ENCODE results near the gene B3GALNT1.
"Not testable (repeated sequence)": the region's sequence is repeated elsewhere in the genome, so short reads cannot be mapped to it uniquely, and the experiment has no call there.

The B3GALNT1 gene

GRCh38 chr3:161067335-161067734 is 37.8 kb downstream of the B3GALNT1 start:
- ATAC-seq: no peak
- Mint-ChIP-seq H3K27me3 (no peaks in the 10 kb centered on the region), H3K36me3 (ENCODE audit: low read depth) (peaks cover 2% of the 10 kb centered on the region), H3K27ac (no peak overlapping the region), H3K9me3 (no peaks in the 10 kb centered on the region), H3K4me3 (no peak overlapping the region), H3K4me1 (peaks cover 37% of the 10 kb centered on the region)
- DNase-seq: no peak

DNA sequence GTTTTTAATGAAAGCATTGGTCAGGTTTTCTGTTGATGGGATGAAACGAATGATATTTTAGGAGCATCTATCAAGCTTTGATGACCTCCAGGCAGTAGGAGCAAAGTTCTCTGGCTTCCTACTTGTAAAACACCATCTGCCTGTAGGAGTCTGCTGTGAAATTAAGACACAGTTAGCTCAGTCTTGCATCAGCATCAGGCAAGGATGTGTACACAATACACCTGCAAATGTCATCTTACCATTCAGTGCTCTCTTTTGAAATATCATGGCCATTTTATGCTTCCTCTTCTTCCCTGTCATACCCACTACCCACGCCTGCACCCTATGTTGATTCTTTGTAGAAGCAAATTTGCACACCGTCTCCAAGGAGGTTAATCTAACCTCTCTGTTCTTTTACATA is 38.2 kb downstream of the B3GALNT1 start:
- H3K27ac Mint-ChIP-seq: no peak overlapping the region
- H3K9me3 Mint-ChIP-seq: no peaks in the 10 kb centered on the region
- H3K27me3 Mint-ChIP-seq: no peaks in the 10 kb centered on the region
- H3K4me3 Mint-ChIP-seq: no peak overlapping the region
- peaks cover 2% of the 10 kb centered on the region for H3K36me3 Mint-ChIP-seq (ENCODE audit: low read depth)
- H3K4me1 Mint-ChIP-seq: peaks cover 35% of the 10 kb centered on the region
- ATAC-seq: no peak
- no peak for DNase-seq

- Mint-ChIP-seq H3K36me3 (ENCODE audit: low read depth) (peaks cover 2% of the 10 kb centered on the region), H3K4me1 (peaks cover 21% of the 10 kb centered on the region), H3K4me3 (no peak overlapping the region), H3K27ac (no peak overlapping the region), H3K9me3 (no peaks in the 10 kb centered on the region), H3K27me3 (no peaks in the 10 kb centered on the region)
- no peak for DNase-seq
- no peak for ATAC-seq
Observed at GRCh38 chr3:161064413-161064812, 40.7 kb downstream of the B3GALNT1 start.

DNA sequence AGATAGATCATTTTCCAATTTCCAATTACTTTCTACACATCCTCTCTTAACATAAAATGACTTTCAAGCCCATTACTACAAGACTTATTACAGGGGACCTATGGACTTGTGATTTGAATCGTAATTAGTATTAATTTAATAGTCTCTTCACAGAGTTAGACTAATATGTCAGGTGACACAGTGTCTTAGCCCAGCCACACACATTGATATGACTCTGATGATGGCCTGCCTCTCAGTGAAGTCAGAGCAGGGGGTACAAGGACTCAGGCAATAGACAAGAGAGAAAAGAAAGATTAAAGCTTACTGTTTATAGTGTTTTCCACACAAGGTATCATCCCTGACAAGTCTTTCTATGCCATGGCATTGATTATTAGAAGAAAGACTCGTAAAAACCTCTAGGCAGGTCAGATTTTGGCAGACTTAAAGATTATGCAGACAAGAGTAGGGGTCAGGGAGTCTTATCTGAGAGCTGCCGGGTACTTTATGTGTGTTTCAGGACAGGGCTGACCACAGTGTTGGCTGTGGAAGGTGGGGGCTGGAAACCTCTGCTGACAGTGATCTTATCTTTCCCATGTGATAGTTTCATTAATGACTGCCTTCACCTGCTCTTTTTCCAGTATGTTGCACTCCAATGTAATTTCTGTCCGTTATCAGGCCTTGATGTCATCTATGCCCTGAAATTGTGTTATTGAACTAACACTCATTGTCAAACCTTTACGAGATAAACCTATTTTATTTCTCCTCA is 50.1 kb downstream of the B3GALNT1 start:
- no peaks in the 10 kb centered on the region for H3K36me3 Mint-ChIP-seq (ENCODE audit: low read depth)
- DNase-seq (no peak), ATAC-seq (peak; percentile 33)
- no peak overlapping the region for H3K27ac Mint-ChIP-seq
- peaks cover 21% of the 10 kb centered on the region for H3K4me1 Mint-ChIP-seq
- H3K27me3 Mint-ChIP-seq: no peaks in the 10 kb centered on the region
- H3K9me3 Mint-ChIP-seq: no peaks in the 10 kb centered on the region
- H3K4me3 Mint-ChIP-seq: no peak overlapping the region

- Mint-ChIP-seq H3K4me1 (peaks cover 28% of the 10 kb centered on the region), H3K27ac (no peak overlapping the region), H3K27me3 (no peaks in the 10 kb centered on the region), H3K36me3 (ENCODE audit: low read depth) (no peaks in the 10 kb centered on the region), H3K9me3 (peaks cover 4% of the 10 kb centered on the region), H3K4me3 (no peak overlapping the region)
- DNase-seq: peak; percentile 15
- ATAC-seq: peak; percentile 75
Observed at GRCh38 chr3:161051856-161052255, 53.3 kb downstream of the B3GALNT1 start.

- Mint-ChIP-seq H3K36me3 (ENCODE audit: low read depth) (no peaks in the 10 kb centered on the region), H3K4me3 (no peak overlapping the region), H3K27me3 (no peaks in the 10 kb centered on the region), H3K9me3 (peaks cover 4% of the 10 kb centered on the region), H3K27ac (no peak overlapping the region), H3K4me1 (peaks cover 28% of the 10 kb centered on the region)
- ATAC-seq (no peak), DNase-seq (no peak)
Observed at GRCh38 chr3:161050935-161051334, 54.2 kb downstream of the B3GALNT1 start.

GRCh38 chr3:161049683-161050248 is 55.4 kb downstream of the B3GALNT1 start:
- DNase-seq (no peak), ATAC-seq (no peak)
- Mint-ChIP-seq H3K4me1 (peaks cover 23% of the 10 kb centered on the region), H3K36me3 (ENCODE audit: low read depth) (peaks cover 1% of the 10 kb centered on the region), H3K27me3 (no peaks in the 10 kb centered on the region), H3K4me3 (no peak overlapping the region), H3K27ac (peak overlapping the region; percentile 47), H3K9me3 (peaks cover 11% of the 10 kb centered on the region)

DNA sequence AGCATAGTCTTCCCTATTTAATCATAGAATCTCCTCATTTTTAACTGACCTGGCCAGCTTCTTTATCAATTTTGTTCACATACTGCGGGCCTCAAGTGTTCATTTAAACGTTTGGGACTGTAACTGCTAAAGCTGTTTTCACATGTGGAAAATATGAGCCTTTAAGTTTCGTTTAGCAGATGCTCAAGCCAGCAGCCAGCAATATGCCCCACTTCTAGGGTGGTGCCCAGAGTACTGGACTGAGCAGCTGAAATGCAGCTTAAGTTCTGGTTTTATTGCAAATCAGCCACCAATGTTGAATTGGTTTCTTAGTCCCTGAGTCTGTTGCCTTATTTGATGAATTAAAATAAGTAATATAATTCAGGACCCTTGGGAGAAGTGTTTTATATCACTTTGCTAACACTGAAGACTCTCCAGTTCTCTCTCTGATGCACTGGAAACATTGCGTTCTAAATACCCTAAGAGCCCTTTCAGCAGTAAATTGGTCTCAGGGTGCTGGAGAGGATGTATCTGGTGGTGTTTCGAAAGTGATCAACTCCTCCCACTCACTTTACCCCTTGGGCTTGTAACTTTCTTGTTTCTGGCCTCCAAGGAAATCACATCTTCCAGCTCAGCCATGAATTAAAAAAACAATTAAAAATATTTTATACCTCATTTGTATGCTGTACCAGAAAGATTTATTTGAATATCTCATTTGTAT is 61.7 kb downstream of the B3GALNT1 start:
- H3K27ac Mint-ChIP-seq: no peak overlapping the region
- ATAC-seq (no peak), DNase-seq (no peak)
- no peaks in the 10 kb centered on the region for H3K4me1 Mint-ChIP-seq
- H3K27me3 Mint-ChIP-seq: no peaks in the 10 kb centered on the region
- H3K9me3 Mint-ChIP-seq: peaks cover 14% of the 10 kb centered on the region
- no peak overlapping the region for H3K4me3 Mint-ChIP-seq
- H3K36me3 Mint-ChIP-seq (ENCODE audit: low read depth): peaks cover 1% of the 10 kb centered on the region

DNA sequence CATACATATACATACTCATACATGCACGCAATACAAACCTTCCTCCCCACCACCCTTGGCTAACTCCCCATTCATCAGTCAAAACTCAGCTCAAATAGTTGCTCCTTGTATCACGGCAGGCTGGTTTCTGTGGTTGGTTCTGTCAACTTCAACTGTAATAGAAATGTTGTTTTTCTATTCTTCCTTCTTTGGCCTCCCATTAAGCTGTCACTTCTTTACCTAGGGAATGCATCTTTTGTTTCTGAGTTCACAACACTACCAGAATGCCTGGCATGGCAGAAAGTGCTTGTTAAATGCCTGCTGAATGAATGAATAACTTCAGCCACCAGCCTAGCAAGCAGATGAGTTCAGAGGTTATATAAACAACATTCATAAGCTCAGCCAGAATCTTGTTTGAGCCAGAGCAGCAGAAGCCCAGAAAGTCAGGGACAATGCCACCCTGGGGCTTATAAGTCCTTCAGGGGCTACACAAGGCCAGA is 63.1 kb downstream of the B3GALNT1 start:
- peaks cover 11% of the 10 kb centered on the region for H3K9me3 Mint-ChIP-seq
- no peak overlapping the region for H3K27ac Mint-ChIP-seq
- peaks cover 1% of the 10 kb centered on the region for H3K36me3 Mint-ChIP-seq (ENCODE audit: low read depth)
- no peaks in the 10 kb centered on the region for H3K4me1 Mint-ChIP-seq
- H3K4me3 Mint-ChIP-seq: no peak overlapping the region
- ATAC-seq: no peak
- no peaks in the 10 kb centered on the region for H3K27me3 Mint-ChIP-seq
- no peak for DNase-seq

DNA sequence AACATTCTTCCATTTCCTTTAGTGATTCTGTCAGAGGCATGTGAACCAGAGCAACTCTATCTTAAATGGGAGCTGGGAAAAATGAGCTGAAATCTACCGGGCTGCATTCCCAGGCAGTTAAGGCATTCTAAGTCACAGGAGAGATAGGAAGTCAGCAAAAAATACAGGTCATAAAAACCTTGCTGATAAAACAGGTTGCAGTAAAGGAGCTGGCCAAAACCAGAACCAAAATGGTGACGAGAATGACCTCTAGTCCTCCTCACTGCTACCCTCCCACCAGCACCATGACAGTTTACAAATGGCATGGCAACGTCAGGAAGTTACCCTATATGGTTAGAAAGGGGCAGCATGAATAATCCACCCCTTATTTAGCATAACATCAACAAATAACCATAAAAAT is 66.4 kb downstream of the B3GALNT1 start:
- ATAC-seq (no peak), DNase-seq (no peak)
- Mint-ChIP-seq H3K36me3 (ENCODE audit: low read depth) (no peaks in the 10 kb centered on the region), H3K4me3 (no peak overlapping the region), H3K27ac (no peak overlapping the region), H3K9me3 (peaks cover 9% of the 10 kb centered on the region), H3K4me1 (peaks cover 19% of the 10 kb centered on the region), H3K27me3 (no peaks in the 10 kb centered on the region)

DNA sequence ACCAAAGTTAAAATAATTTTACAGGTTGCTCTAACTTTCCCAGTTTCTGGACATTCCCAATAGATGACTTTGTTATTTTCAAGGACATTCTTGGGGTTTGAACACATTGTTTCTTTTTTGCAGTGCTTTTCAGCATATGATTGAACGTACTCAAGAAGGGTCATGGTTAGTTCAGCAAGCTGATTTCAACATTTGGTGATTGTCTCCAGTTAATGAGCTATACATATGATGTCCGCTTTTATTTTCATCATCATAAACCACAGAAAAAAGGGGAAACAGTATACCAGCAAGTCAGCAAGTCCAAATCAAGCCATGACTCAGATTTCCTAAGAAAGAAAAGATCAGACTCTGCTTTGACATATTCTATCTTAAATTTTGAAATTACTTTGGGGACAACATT is 69.4 kb downstream of the B3GALNT1 start:
- H3K9me3 Mint-ChIP-seq: peaks cover 19% of the 10 kb centered on the region
- DNase-seq: no peak
- H3K4me3 Mint-ChIP-seq: peak overlapping the region; percentile 50
- no peaks in the 10 kb centered on the region for H3K27me3 Mint-ChIP-seq
- ATAC-seq: peak; percentile 39
- H3K27ac Mint-ChIP-seq: peak overlapping the region; percentile 83
- peaks cover 19% of the 10 kb centered on the region for H3K4me1 Mint-ChIP-seq
- peaks cover 7% of the 10 kb centered on the region for H3K36me3 Mint-ChIP-seq (ENCODE audit: low read depth)

DNA sequence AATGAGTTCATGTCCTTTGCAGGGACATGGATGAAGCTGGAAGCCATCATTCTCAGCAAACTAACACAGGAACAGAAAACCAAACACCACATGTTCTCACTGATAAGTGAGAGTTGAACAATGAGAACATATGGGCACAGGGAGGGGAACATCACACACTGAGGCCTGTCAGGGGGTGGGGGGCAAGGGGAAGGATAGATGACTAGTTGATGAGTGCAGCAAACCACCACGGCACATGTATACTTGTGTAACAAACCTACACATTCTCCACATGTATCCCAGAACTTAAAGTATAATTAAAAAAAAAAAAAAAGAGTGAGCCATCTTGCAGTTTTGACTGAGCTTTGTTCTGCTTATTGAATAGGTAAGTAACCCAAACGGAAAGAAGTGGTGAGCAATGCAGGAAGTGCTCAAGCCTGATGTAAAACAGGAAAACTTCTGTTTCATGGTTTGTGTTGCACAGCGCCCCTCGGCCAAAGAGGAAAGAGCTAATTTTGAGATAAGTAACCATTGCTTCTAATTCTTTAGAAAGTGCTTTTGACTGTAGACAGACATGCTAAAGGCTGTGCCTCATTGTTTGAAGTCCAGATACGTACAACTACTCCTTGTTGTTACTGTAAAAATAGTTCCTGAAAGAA is 70.1 kb downstream of the B3GALNT1 start:
- Mint-ChIP-seq H3K4me1 (peaks cover 19% of the 10 kb centered on the region), H3K9me3 (peaks cover 19% of the 10 kb centered on the region), H3K4me3 (peak overlapping the region; percentile 34), H3K27ac (peak overlapping the region; percentile 83)
- ATAC-seq (peak; percentile 89), DNase-seq (peak; percentile 18)
- not testable (repeated sequence) for H3K36me3 Mint-ChIP-seq (ENCODE audit: low read depth); H3K27me3 Mint-ChIP-seq

Measured in activated naive CD8-positive, alpha-beta T cell treated with anti-CD3 and anti-CD28 coated beads, Interleukin-2, amount 50 U/mL, for 24 hours (primary cell).